Neuronal stem cell (in vitro differentiated cells): Measurements from ENCODE around the gene ALOX5AP.

Experiments used
- DNase-seq: peaks from one replicate; pipeline ENCODE4 v3.0.0-alpha.2; 2013; ENCODE audit warnings: low spot score
- H2AFZ ChIP-seq: one replicate; pipeline ENCODE4 v1.6.1; 2013; ENCODE audit warnings: mild to moderate bottlenecking, low read length, inconsistent platforms
- H2AK5ac ChIP-seq: 2 replicates; pipeline ENCODE4 v1.6.1; 2013; ENCODE audit warnings: low read depth, mild to moderate bottlenecking, inconsistent platforms, low read length, moderate library complexity, mixed read lengths
- H2BK120ac ChIP-seq: 2 replicates; pipeline ENCODE4 v1.6.1; 2013; ENCODE audit warnings: low read depth, mild to moderate bottlenecking, inconsistent platforms, low read length, moderate library complexity, mixed read lengths
- H2BK12ac ChIP-seq: one replicate; pipeline ENCODE4 v1.6.1; 2013; ENCODE audit warnings: low read length, inconsistent platforms
- H2BK15ac ChIP-seq: 2 replicates; pipeline ENCODE4 v1.6.1; 2013; ENCODE audit warnings: mild to moderate bottlenecking, low read length, inconsistent platforms, mixed read lengths
- H2BK5ac ChIP-seq: one replicate; pipeline ENCODE4 v1.6.1; 2013; ENCODE audit warnings: inconsistent platforms, mild to moderate bottlenecking, low read length, moderate library complexity
- H3K14ac ChIP-seq: one replicate; pipeline ENCODE4 v1.6.1; 2013; ENCODE audit warnings: low read length, inconsistent platforms
- H3K18ac ChIP-seq: 2 replicates; pipeline ENCODE4 v1.6.1; 2013; ENCODE audit warnings: low read length, inconsistent platforms
- H3K23ac ChIP-seq: 2 replicates; pipeline ENCODE4 v1.6.1; 2013; ENCODE audit warnings: low read depth, mild to moderate bottlenecking, mixed read lengths, low read length, inconsistent platforms; ENCODE audit not compliant: poor library complexity
- H3K27ac ChIP-seq: replicated peaks from 3 replicates; pipeline ENCODE4 v1.5.1; 2013; ENCODE audit warnings: low read length, inconsistent platforms
- H3K27me3 ChIP-seq, 3 experiments: 2 replicates each; pipeline ENCODE4 v1.6.1; 2013; ENCODE audit warnings: low read length in 3 of 3, mild to moderate bottlenecking in 2 of 3, inconsistent platforms in 1 of 3, low read depth in 1 of 3, mixed read lengths in 1 of 3, moderate library complexity in 1 of 3; ENCODE audit not compliant: control insufficient read depth in 3 of 3, insufficient read depth in 3 of 3
- H3K36me3 ChIP-seq, 2 donors: replicated peaks in 1 of 2; 2 replicates each; pipeline ENCODE4 v1.6.1; 2013; ENCODE audit warnings: low read length in 2 of 2; ENCODE audit not compliant: control insufficient read depth in 2 of 2, insufficient read depth in 2 of 2
- H3K4ac ChIP-seq: 2 replicates; pipeline ENCODE4 v1.6.1; 2013; ENCODE audit warnings: inconsistent platforms, mild to moderate bottlenecking, low read length, moderate library complexity
- H3K4me1 ChIP-seq, 2 donors: 1 replicate in 1 of 2; 2 replicates in 1 of 2; pipeline ENCODE4 v1.6.1; 2013; ENCODE audit warnings: low read length in 2 of 2, low read depth in 1 of 2; ENCODE audit not compliant: control insufficient read depth in 2 of 2, insufficient read depth in 1 of 2
- H3K4me2 ChIP-seq: one replicate; pipeline ENCODE4 v1.6.1; 2013; ENCODE audit warnings: mild to moderate bottlenecking, low read length, inconsistent platforms; ENCODE audit not compliant: insufficient read depth, poor library complexity, severe bottlenecking
- H3K4me3 ChIP-seq, 2 donors: 2 replicates each; pipeline ENCODE4 v1.5.1; 2013; ENCODE audit warnings: low read length in 2 of 2, mild to moderate bottlenecking in 2 of 2, inconsistent platforms in 1 of 2, moderate library complexity in 1 of 2
- H3K79me1 ChIP-seq: one replicate; pipeline ENCODE4 v1.6.1; 2013; ENCODE audit warnings: low read depth, mild to moderate bottlenecking, inconsistent platforms, low read length, moderate library complexity
- H3K9ac ChIP-seq: one replicate; pipeline ENCODE4 v1.6.1; 2013; ENCODE audit warnings: mild to moderate bottlenecking, low read depth, low read length, inconsistent platforms; ENCODE audit not compliant: poor library complexity
- H3K9me3 ChIP-seq, 2 donors: replicated peaks in 1 of 2; 2 replicates each; pipeline versions ENCODE3 to v1.6.1; 2013; ENCODE audit warnings: low read length in 2 of 2, mild to moderate bottlenecking in 2 of 2, inconsistent platforms in 1 of 2, low read depth in 1 of 2, mixed read lengths in 1 of 2, moderate library complexity in 1 of 2; ENCODE audit not compliant: control insufficient read depth in 2 of 2, insufficient read depth in 1 of 2
- H4K8ac ChIP-seq: one replicate; pipeline ENCODE4 v1.6.1; 2013; ENCODE audit warnings: low read depth, mild to moderate bottlenecking, inconsistent platforms, low read length, moderate library complexity
- H4K91ac ChIP-seq: one replicate; pipeline ENCODE4 v1.6.1; 2013; ENCODE audit warnings: low read length, low read depth, mild to moderate bottlenecking, inconsistent platforms; ENCODE audit not compliant: poor library complexity
- WGBS, 2 donors: extraction: QIAGEN DNeasy Blood & Tissue Kit; methylation state at CpG; one replicate each; pipeline ENCODE4 v1.1.7; 2013; ENCODE audit warnings: missing lambda C conversion rate in 2 of 2, mixed read lengths in 1 of 2; ENCODE audit not compliant: insufficient read length in 2 of 2, insufficient replicate concordance in 1 of 2; ENCODE audit errors: extremely low coverage in 2 of 2; 5-methylcytosine and 5-hydroxymethylcytosine counted together

The ALOX5AP gene

DNA sequence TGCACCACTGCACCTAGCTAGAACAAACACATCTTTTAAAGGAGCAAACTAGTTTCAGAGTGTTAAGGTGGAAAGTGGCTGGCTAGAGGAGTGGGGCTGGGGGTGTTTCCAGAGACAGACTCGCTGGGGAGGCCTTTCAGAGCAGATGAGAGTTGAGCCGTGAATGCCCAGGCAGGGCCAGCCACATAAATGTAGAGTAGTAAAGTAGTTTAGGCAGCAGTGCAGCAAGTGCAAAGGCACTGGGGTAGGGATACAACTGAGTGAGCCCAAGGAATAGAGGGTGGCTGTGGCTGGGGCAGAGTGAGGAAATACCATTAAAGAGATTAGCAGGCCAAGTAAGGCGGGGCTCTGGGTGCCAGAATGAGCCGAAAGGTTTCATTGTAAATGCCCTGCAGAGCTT, 72.0 kb downstream of the ALOX5AP start:
- peaks cover 0 to 6% of the 10 kb centered on the region in 2 donors for H3K4me1 ChIP-seq
- H3K79me1 ChIP-seq = no peaks in the 10 kb centered on the region
- H3K23ac ChIP-seq = no peak overlapping the region
- no peak overlapping the region for H4K8ac ChIP-seq
- H3K4me2 ChIP-seq = no peak overlapping the region
- H3K14ac ChIP-seq = no peak overlapping the region
- H3K4ac ChIP-seq = no peak overlapping the region
- no peaks in the 10 kb centered on the region for H3K27me3 ChIP-seq
- no peak overlapping the region for H2AFZ ChIP-seq
- H2BK12ac ChIP-seq = no peak overlapping the region
- DNase-seq = no peak
- WGBS, 2 donors = no CpG with 5 or more reads among the region's 4 CpGs
- H2BK5ac ChIP-seq = no peak overlapping the region
- H3K36me3 ChIP-seq = peaks cover 0 to 2% of the 10 kb centered on the region in 2 donors
- H3K9me3 ChIP-seq = no peaks in the 10 kb centered on the region
- H3K18ac ChIP-seq = no peak overlapping the region
- no peak overlapping the region for H3K9ac ChIP-seq
- no peak overlapping the region for H4K91ac ChIP-seq
- no peak overlapping the region for H2BK120ac ChIP-seq
- no peak overlapping the region for H2BK15ac ChIP-seq
- H3K27ac ChIP-seq = no peak overlapping the region
- no peak overlapping the region for H2AK5ac ChIP-seq
- H3K4me3 ChIP-seq = no peak overlapping the region

DNA sequence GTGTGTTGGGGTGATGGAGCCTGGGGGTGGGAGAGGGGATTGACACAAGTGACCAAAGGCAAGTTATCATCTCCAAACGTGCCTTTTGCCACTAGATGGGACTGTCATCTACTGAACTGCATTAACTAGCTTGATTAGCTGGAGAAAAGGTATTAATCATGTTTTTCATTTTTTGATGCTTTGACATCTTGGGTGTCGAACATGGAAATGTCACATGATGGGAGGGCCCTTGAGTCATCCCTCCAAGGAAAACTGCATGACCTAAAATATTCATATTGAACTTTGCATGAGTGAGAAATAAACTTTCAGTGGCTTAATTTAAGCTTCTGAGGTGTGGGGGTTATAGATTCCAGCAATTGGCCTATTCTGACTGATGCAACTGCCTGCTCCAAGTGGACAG, 73.3 kb downstream of the ALOX5AP start:
- peaks cover 0 to 4% of the 10 kb centered on the region in 2 donors for H3K4me1 ChIP-seq
- no peak overlapping the region for H3K23ac ChIP-seq
- H2AK5ac ChIP-seq = no peak overlapping the region

DNA sequence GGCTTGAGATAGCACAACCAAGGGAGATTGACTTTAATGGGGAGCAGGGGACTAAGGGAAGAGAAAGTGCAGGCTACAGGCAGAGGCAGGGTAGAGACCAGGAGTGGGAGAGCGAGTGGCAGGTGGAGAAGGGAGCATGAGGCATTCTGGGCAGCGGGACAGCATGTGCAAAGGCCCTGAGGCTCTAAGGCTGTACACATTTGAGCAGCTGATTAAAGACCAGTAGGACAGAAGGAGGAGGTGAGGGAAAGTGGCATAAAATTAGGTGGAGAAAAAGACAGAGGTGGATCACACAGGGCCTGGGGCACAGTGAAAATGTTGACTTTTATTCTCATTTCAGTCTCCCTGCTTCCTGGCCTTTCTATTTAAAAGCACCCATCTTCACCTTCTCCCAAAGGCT, 74.4 kb downstream of the ALOX5AP start:
- H3K18ac ChIP-seq = no peak overlapping the region
- H4K8ac ChIP-seq = no peak overlapping the region
- H3K4me1 ChIP-seq = peaks cover 0 to 4% of the 10 kb centered on the region in 2 donors
- no peak overlapping the region for H2BK5ac ChIP-seq
- no peak overlapping the region for H3K27ac ChIP-seq
- whole genome bisulfite sequencing, 2 donors = no CpG with 5 or more reads among the region's 2 CpGs
- no peak overlapping the region for H3K14ac ChIP-seq
- no peak overlapping the region for H3K4me2 ChIP-seq
- H3K36me3 ChIP-seq = peaks cover 0 to 2% of the 10 kb centered on the region in 2 donors
- no peaks in the 10 kb centered on the region for H3K9me3 ChIP-seq
- H3K79me1 ChIP-seq = no peaks in the 10 kb centered on the region
- no peak overlapping the region for H2BK120ac ChIP-seq
- H3K23ac ChIP-seq = no peak overlapping the region
- H3K9ac ChIP-seq = no peak overlapping the region
- H3K4me3 ChIP-seq = no peak overlapping the region
- H2BK15ac ChIP-seq = no peak overlapping the region
- H4K91ac ChIP-seq = no peak overlapping the region
- no peak for DNase-seq
- H2AFZ ChIP-seq = peak overlapping the region; percentile 71
- H3K27me3 ChIP-seq = no peaks in the 10 kb centered on the region
- H2AK5ac ChIP-seq = no peak overlapping the region
- no peak overlapping the region for H2BK12ac ChIP-seq
- no peak overlapping the region for H3K4ac ChIP-seq

More for the DNA sequence above, 73.3 kb downstream of the ALOX5AP start:
- Histone ChIP-seq H3K79me1 (no peaks in the 10 kb centered on the region), H3K27ac (no peak overlapping the region), H2BK120ac (no peak overlapping the region), H4K8ac (no peak overlapping the region), H3K4ac (no peak overlapping the region), H2BK15ac (no peak overlapping the region), H3K9ac (no peak overlapping the region), H2AFZ (no peak overlapping the region), H3K18ac (no peak overlapping the region), H3K27me3 (no peaks in the 10 kb centered on the region), H3K9me3 (no peaks in the 10 kb centered on the region), H3K14ac (no peak overlapping the region), H2BK12ac (no peak overlapping the region), H2BK5ac (no peak overlapping the region), H3K4me2 (no peak overlapping the region), H3K4me3 (no peak overlapping the region), H3K36me3 (peaks cover 0 to 2% of the 10 kb centered on the region in 2 donors), H4K91ac (no peak overlapping the region)
- no peak for DNase-seq
- WGBS, 2 donors = no CpG with 5 or more reads among the region's 2 CpGs

DNA sequence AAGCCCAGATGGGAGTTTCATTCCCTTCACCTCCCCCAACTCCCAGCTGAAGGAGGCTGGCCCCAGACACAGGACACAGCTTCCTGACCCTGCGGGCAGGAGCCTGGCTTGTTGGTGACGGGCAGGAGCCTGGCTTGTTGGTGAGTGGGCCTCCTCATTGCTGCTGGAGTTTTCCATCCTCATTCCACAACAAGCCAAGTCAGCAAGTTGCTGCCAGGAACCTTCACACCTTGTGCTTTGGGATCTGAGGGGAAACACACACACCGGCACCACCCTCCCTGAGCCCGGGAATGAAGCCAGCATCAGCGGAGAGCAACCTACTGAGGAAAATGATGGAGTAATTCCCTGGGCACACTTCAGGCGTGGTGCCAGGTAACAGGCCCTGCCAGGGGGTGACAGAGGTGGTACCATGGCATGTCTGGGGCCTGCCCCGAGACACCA, 74.9 kb downstream of the ALOX5AP start:
- Histone ChIP-seq H2BK120ac (no peak overlapping the region), H3K9me3 (no peaks in the 10 kb centered on the region), H3K79me1 (no peaks in the 10 kb centered on the region), H3K18ac (peak overlapping the region; percentile 55), H2BK12ac (peak overlapping the region; percentile 43), H2BK5ac (peak overlapping the region; percentile 6), H3K4me3 (no peak overlapping the region), H2BK15ac (no peak overlapping the region), H2AK5ac (peak overlapping the region; percentile 41), H3K36me3 (peaks cover 0 to 2% of the 10 kb centered on the region in 2 donors), H4K91ac (no peak overlapping the region), H3K27ac (no peak overlapping the region), H3K4me2 (no peak overlapping the region), H3K4me1 (peaks cover 0 to 4% of the 10 kb centered on the region in 2 donors), H3K23ac (no peak overlapping the region), H3K27me3 (no peaks in the 10 kb centered on the region), H4K8ac (no peak overlapping the region), H3K14ac (peak overlapping the region; percentile 49), H2AFZ (peak overlapping the region; percentile 71), H3K9ac (no peak overlapping the region), H3K4ac (no peak overlapping the region)
- WGBS, 2 donors = no CpG with 5 or more reads among the region's 7 CpGs
- DNase-seq = no peak
